Activated CD8-positive, alpha-beta T cell treated with anti-CD3 and anti-CD28 coated beads, Interleukin-2, amount 10 ng/mL, durations not matched to agents 7 days and 5 days (primary cell): ENCODE results near the gene KCNT2. TPM values are rescaled to one million over a fixed set of nuclear protein-coding genes. Genes with fewer than 3 reads are reported as not detected.
"Not testable (repeated sequence)": the region's sequence is repeated elsewhere in the genome, so short reads cannot be mapped to it uniquely, and the experiment has no call there.

ENCODE experiments used
- ATAC-seq: fragments of 150-1000 bp; cut with Tn5 transposase; one replicate; pipeline ENCODE4 v1.10.0; 2021; ENCODE audit warnings: moderate library complexity
- CTCF ChIA-PET: fragments of 350-600 bp; sonication (Branson Sonifier 250); formaldehyde crosslinking; loops from one replicate; lab custom pipeline; 2021; ENCODE audit warnings: antibody characterized with exemption; lab: Charles Lee
- POLR2A ChIA-PET: fragments of 350-600 bp; sonication (Branson Sonifier 250); formaldehyde crosslinking; loops from one replicate; lab custom pipeline; 2021; ENCODE audit warnings: antibody characterized with exemption; lab: Charles Lee
- DNase-seq: peaks from one replicate; pipeline ENCODE4 v3.0.0-alpha.2; 2020
- H3K27ac Mint-ChIP-seq: one replicate; pipeline ENCODE4 v1.8.0; 2021; ENCODE audit warnings: mild to moderate bottlenecking, mixed read lengths
- H3K27me3 Mint-ChIP-seq: one replicate; pipeline ENCODE4 v1.8.0; 2021; ENCODE audit warnings: low read depth, mixed read lengths
- H3K36me3 Mint-ChIP-seq: one replicate; pipeline ENCODE4 v1.8.0; 2021; ENCODE audit warnings: low read depth, mixed read lengths
- H3K4me1 Mint-ChIP-seq: one replicate; pipeline ENCODE4 v1.8.0; 2021; ENCODE audit warnings: low read depth, mixed read lengths
- H3K4me3 Mint-ChIP-seq: one replicate; pipeline ENCODE4 v1.8.0; 2021; ENCODE audit warnings: mild to moderate bottlenecking, mixed read lengths
- H3K9me3 Mint-ChIP-seq: one replicate; pipeline ENCODE4 v1.8.0; 2022; ENCODE audit warnings: mixed read lengths; ENCODE audit not compliant: insufficient read depth
- total RNA-seq, 2 experiments: library from RNA; stranded (reverse); gene quantifications; one replicate each; pipeline ENCODE4 v1.2.3, GENCODE V29; 2021

The KCNT2 gene
- total RNA-seq, 2 experiments from 2014 or later, result not detected

GRCh38 chr1:196271212-196271947, 336.9 kb downstream of the KCNT2 start:
- Mint-ChIP-seq H3K9me3 (no peaks in the 10 kb centered on the region), H3K36me3 (no peaks in the 10 kb centered on the region), H3K4me3 (no peak overlapping the region), H3K27me3 (no peaks in the 10 kb centered on the region), H3K27ac (no peak overlapping the region), H3K4me1 (no peaks in the 10 kb centered on the region)
- ChIA-PET POLR2A (no interaction called here), CTCF (no interaction called here)
- ATAC-seq, result no peak
- DNase-seq, result no peak

- H3K36me3 Mint-ChIP-seq, H3K27ac Mint-ChIP-seq, H3K4me3 Mint-ChIP-seq, H3K27me3 Mint-ChIP-seq, POLR2A ChIA-PET, DNase-seq, CTCF ChIA-PET, H3K9me3 Mint-ChIP-seq, H3K4me1 Mint-ChIP-seq, ATAC-seq: not testable (repeated sequence)
Observed at GRCh38 chr1:196263086-196263485, 345.2 kb downstream of the KCNT2 start.

- Mint-ChIP-seq H3K27ac (no peak overlapping the region), H3K4me1 (no peaks in the 10 kb centered on the region), H3K36me3 (no peaks in the 10 kb centered on the region), H3K9me3 (no peaks in the 10 kb centered on the region), H3K4me3 (no peak overlapping the region), H3K27me3 (no peaks in the 10 kb centered on the region)
- ChIA-PET POLR2A (no interaction called here), CTCF (no interaction called here)
- no peak for DNase-seq
- ATAC-seq, result no peak
Observed at GRCh38 chr1:196260270-196260669, 348.0 kb downstream of the KCNT2 start.

GRCh38 chr1:196259316-196259715, 348.9 kb downstream of the KCNT2 start:
- H3K27ac Mint-ChIP-seq, result no peak overlapping the region
- ChIA-PET POLR2A (no interaction called here), CTCF (no interaction called here)
- no peaks in the 10 kb centered on the region for H3K27me3 Mint-ChIP-seq
- no peaks in the 10 kb centered on the region for H3K36me3 Mint-ChIP-seq
- H3K4me3 Mint-ChIP-seq, result no peak overlapping the region
- no peaks in the 10 kb centered on the region for H3K4me1 Mint-ChIP-seq
- ATAC-seq, result no peak
- no peak for DNase-seq
- H3K9me3 Mint-ChIP-seq, result no peaks in the 10 kb centered on the region

- POLR2A ChIA-PET, result no interaction called here
- no peak overlapping the region for H3K27ac Mint-ChIP-seq
Observed at GRCh38 chr1:196255762-196256161, 352.5 kb downstream of the KCNT2 start.

GRCh38 chr1:196229546-196229945, 378.7 kb downstream of the KCNT2 start:
- DNase-seq, result no peak
- no peaks in the 10 kb centered on the region for H3K36me3 Mint-ChIP-seq
- ChIA-PET POLR2A (no interaction called here), CTCF (no interaction called here)
- no peak for ATAC-seq
- no peak overlapping the region for H3K27ac Mint-ChIP-seq
- H3K9me3 Mint-ChIP-seq, result no peaks in the 10 kb centered on the region
- no peaks in the 10 kb centered on the region for H3K4me1 Mint-ChIP-seq
- no peaks in the 10 kb centered on the region for H3K27me3 Mint-ChIP-seq
- no peak overlapping the region for H3K4me3 Mint-ChIP-seq

More at GRCh38 chr1:196255762-196256161, 352.5 kb downstream of the KCNT2 start:
- Mint-ChIP-seq H3K36me3 (no peaks in the 10 kb centered on the region), H3K9me3 (no peaks in the 10 kb centered on the region), H3K4me1 (no peaks in the 10 kb centered on the region), H3K4me3 (no peak overlapping the region), H3K27me3 (no peaks in the 10 kb centered on the region)
- ATAC-seq, result no peak
- DNase-seq, result no peak
- CTCF ChIA-PET, result no interaction called here

- DNase-seq, result no peak
- Mint-ChIP-seq H3K4me1 (no peaks in the 10 kb centered on the region), H3K27ac (no peak overlapping the region), H3K4me3 (no peak overlapping the region), H3K36me3 (no peaks in the 10 kb centered on the region), H3K27me3 (no peaks in the 10 kb centered on the region), H3K9me3 (peaks cover 5% of the 10 kb centered on the region)
- CTCF ChIA-PET, result no interaction called here
- ATAC-seq, result no peak
- POLR2A ChIA-PET, result no interaction called here
Observed at GRCh38 chr1:196214866-196215265, 393.4 kb downstream of the KCNT2 start.

- DNase-seq, result no peak
- ATAC-seq, result no peak
- Mint-ChIP-seq H3K4me1 (no peaks in the 10 kb centered on the region), H3K27me3 (no peaks in the 10 kb centered on the region), H3K9me3 (peaks cover 5% of the 10 kb centered on the region), H3K36me3 (no peaks in the 10 kb centered on the region), H3K27ac (no peak overlapping the region), H3K4me3 (no peak overlapping the region)
- POLR2A ChIA-PET, result no interaction called here
- CTCF ChIA-PET, result no interaction called here
Observed at GRCh38 chr1:196209983-196210382, 398.3 kb downstream of the KCNT2 start.

- POLR2A ChIA-PET, result no interaction called here
- H3K4me1 Mint-ChIP-seq, result no peaks in the 10 kb centered on the region
- H3K27me3 Mint-ChIP-seq, result no peaks in the 10 kb centered on the region
- DNase-seq (no peak), ATAC-seq (no peak)
- H3K36me3 Mint-ChIP-seq, result no peaks in the 10 kb centered on the region
- no peak overlapping the region for H3K4me3 Mint-ChIP-seq
- no peak overlapping the region for H3K27ac Mint-ChIP-seq
- peaks cover 5% of the 10 kb centered on the region for H3K9me3 Mint-ChIP-seq
- CTCF ChIA-PET, result no interaction called here
Observed at GRCh38 chr1:196209265-196209664, 399.0 kb downstream of the KCNT2 start.

- CTCF ChIA-PET, result no interaction called here
- no peak overlapping the region for H3K4me3 Mint-ChIP-seq
Observed at GRCh38 chr1:196207612-196208217, 400.5 kb downstream of the KCNT2 start.

GRCh38 chr1:196205882-196206281, 402.4 kb downstream of the KCNT2 start:
- no peak overlapping the region for H3K27ac Mint-ChIP-seq

More at GRCh38 chr1:196207612-196208217, 400.5 kb downstream of the KCNT2 start:
- H3K9me3 Mint-ChIP-seq, result no peaks in the 10 kb centered on the region
- ATAC-seq (no peak), DNase-seq (no peak)
- H3K27ac Mint-ChIP-seq, result no peak overlapping the region
- POLR2A ChIA-PET, result no interaction called here
- no peaks in the 10 kb centered on the region for H3K27me3 Mint-ChIP-seq
- H3K36me3 Mint-ChIP-seq, result no peaks in the 10 kb centered on the region
- no peaks in the 10 kb centered on the region for H3K4me1 Mint-ChIP-seq

GRCh38 chr1:196196486-196196885, 411.8 kb downstream of the KCNT2 start:
- H3K9me3 Mint-ChIP-seq, result no peaks in the 10 kb centered on the region
- ATAC-seq (no peak), DNase-seq (no peak)
- CTCF ChIA-PET, result no interaction called here
- H3K4me1 Mint-ChIP-seq, result no peaks in the 10 kb centered on the region
- H3K36me3 Mint-ChIP-seq, result no peaks in the 10 kb centered on the region
- H3K27me3 Mint-ChIP-seq, result no peaks in the 10 kb centered on the region
- POLR2A ChIA-PET, result no interaction called here
- no peak overlapping the region for H3K27ac Mint-ChIP-seq
- H3K4me3 Mint-ChIP-seq, result no peak overlapping the region

More at GRCh38 chr1:196205882-196206281, 402.4 kb downstream of the KCNT2 start:
- Mint-ChIP-seq H3K4me1 (no peaks in the 10 kb centered on the region), H3K27me3 (no peaks in the 10 kb centered on the region), H3K9me3 (no peaks in the 10 kb centered on the region), H3K36me3 (no peaks in the 10 kb centered on the region), H3K4me3 (no peak overlapping the region)
- CTCF ChIA-PET, result no interaction called here
- POLR2A ChIA-PET, result no interaction called here
- DNase-seq, result no peak
- no peak for ATAC-seq
